Measurements from ENCODE around the gene CFAP299.

Gene CFAP299

GRCh38 chr4:80875642-80876041 is 540.1 kb downstream of the CFAP299 start:
- TF ChIP-seq RAD21 (IDR thresholded peaks at IDR 0.05; ENCODE audit: low read depth) (no peak), ZBTB7A (IDR thresholded peaks at IDR 0.05; ENCODE audit: low read depth) (no peak), TAF1 (IDR thresholded peaks at IDR 0.05; ENCODE audit: low read depth) (no peak), YY1 (IDR thresholded peaks at IDR 0.05; ENCODE audit: low read depth) (no peak), CREB1 (IDR thresholded peaks at IDR 0.05; ENCODE audit: low read depth) (no peak), USF1 (IDR thresholded peaks at IDR 0.05) (no peak)
- TF ChIP-seq, protein P1, sequence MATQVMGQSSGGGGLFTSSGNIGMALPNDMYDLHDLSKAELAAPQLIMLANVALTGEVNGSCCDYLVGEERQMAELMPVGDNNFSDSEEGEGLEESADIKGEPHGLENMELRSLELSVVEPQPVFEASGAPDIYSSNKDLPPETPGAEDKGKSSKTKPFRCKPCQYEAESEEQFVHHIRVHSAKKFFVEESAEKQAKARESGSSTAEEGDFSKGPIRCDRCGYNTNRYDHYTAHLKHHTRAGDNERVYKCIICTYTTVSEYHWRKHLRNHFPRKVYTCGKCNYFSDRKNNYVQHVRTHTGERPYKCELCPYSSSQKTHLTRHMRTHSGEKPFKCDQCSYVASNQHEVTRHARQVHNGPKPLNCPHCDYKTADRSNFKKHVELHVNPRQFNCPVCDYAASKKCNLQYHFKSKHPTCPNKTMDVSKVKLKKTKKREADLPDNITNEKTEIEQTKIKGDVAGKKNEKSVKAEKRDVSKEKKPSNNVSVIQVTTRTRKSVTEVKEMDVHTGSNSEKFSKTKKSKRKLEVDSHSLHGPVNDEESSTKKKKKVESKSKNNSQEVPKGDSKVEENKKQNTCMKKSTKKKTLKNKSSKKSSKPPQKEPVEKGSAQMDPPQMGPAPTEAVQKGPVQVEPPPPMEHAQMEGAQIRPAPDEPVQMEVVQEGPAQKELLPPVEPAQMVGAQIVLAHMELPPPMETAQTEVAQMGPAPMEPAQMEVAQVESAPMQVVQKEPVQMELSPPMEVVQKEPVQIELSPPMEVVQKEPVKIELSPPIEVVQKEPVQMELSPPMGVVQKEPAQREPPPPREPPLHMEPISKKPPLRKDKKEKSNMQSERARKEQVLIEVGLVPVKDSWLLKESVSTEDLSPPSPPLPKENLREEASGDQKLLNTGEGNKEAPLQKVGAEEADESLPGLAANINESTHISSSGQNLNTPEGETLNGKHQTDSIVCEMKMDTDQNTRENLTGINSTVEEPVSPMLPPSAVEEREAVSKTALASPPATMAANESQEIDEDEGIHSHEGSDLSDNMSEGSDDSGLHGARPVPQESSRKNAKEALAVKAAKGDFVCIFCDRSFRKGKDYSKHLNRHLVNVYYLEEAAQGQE (IDR thresholded peaks at IDR 0.05; ENCODE audit: low read depth) = no peak

GRCh38 chr4:80876810-80877209 is 541.3 kb downstream of the CFAP299 start:
- no peak for TF ChIP-seq FOXM1 (IDR thresholded peaks at IDR 0.05; ENCODE audit: borderline replicate concordance, low read depth)
- TF ChIP-seq TCF12 (IDR thresholded peaks at IDR 0.05; ENCODE audit: low read depth) = no peak
- no peak for TF ChIP-seq YY1 (IDR thresholded peaks at IDR 0.05; ENCODE audit: low read depth)
- TF ChIP-seq EP300 (IDR thresholded peaks at IDR 0.05; ENCODE audit: borderline replicate concordance) = no peak
- TF ChIP-seq TAF1 (IDR thresholded peaks at IDR 0.05; ENCODE audit: low read depth) = no peak
- TF ChIP-seq USF1 (IDR thresholded peaks at IDR 0.05) = no peak
- no peak for TF ChIP-seq RAD21 (IDR thresholded peaks at IDR 0.05; ENCODE audit: low read depth)
- no peak for TF ChIP-seq ZBTB7A (IDR thresholded peaks at IDR 0.05; ENCODE audit: low read depth)
- TF ChIP-seq CEBPB (IDR thresholded peaks at IDR 0.05) = no peak
- TF ChIP-seq, protein P2, sequence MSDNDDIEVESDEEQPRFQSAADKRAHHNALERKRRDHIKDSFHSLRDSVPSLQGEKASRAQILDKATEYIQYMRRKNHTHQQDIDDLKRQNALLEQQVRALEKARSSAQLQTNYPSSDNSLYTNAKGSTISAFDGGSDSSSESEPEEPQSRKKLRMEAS (IDR thresholded peaks at IDR 0.05) = no peak

DNA sequence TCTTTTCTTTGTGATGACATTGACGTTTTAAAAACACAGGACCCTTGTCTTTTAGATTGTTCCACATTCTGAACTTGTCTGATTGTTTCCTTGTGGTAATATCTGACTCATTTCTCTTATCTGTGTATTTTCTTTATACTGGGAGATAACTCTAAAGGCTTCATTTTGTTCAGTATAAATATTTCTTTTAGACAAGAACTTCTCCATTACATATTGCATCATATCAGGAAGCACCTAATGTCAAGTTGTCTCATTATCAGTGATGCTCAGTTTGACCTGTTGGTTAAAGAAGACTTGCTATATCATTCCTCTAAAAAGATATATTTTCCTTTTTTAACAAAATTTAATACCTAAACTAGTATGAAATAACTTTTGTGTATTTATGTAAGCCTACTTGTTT is 542.7 kb downstream of the CFAP299 start:
- no peak for TF ChIP-seq YY1 (IDR thresholded peaks at IDR 0.05; ENCODE audit: low read depth)
- TF ChIP-seq FOXM1 (IDR thresholded peaks at IDR 0.05; ENCODE audit: borderline replicate concordance, low read depth) = no peak
- no peak for TF ChIP-seq NFIC (IDR thresholded peaks at IDR 0.05)
- TF ChIP-seq, protein P1 (IDR thresholded peaks at IDR 0.05; ENCODE audit: low read depth) = no peak

DNA sequence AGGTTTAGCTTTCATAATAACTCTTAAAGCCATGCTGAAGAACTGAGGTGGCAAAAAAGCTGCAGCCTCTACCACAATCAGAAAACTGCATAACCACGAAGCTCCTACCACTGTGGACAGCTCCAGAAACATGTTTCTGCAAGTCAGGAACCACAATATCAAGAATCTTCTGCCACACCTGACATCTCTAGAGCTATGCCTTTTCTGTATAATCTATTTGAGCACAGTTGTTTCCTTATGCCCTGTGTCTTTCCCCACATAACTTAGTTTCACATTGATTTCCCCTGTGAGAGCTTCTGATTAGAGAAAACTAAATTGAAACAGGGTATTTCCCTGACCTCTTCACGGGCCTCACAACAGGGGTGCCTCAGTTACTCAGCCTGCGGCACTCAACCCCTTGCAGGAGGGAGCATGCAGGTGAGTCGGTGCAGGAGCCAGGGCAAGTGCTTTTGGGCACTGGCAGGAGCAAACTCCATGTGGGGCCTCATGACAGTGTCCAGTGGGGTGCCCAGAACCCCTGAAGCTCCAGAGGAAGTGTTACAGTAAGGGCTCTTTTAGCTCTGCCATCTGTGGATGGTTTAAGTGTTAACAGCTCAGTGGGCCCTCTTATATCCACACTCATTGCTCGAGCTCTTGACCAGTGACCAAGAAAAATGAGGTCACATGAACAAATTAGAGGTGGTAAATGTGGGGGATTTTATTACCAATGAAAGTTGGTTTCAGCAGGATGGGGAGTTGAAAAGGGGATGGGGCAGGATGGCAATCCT is 562.2 kb downstream of the CFAP299 start:
- TF ChIP-seq RAD21 (IDR thresholded peaks at IDR 0.05; ENCODE audit: low read depth) = no peak
- TF ChIP-seq TAF1 (IDR thresholded peaks at IDR 0.05; ENCODE audit: low read depth) = no peak
- TF ChIP-seq EP300 (IDR thresholded peaks at IDR 0.05; ENCODE audit: borderline replicate concordance) = no peak
- TF ChIP-seq USF1 (IDR thresholded peaks at IDR 0.05) = no peak
- TF ChIP-seq FOXM1 (IDR thresholded peaks at IDR 0.05; ENCODE audit: borderline replicate concordance, low read depth) = no peak
- no peak for TF ChIP-seq CREB1 (IDR thresholded peaks at IDR 0.05; ENCODE audit: low read depth)
- no peak for TF ChIP-seq EGR1 (IDR thresholded peaks at IDR 0.05)
- TF ChIP-seq ZBTB7A (IDR thresholded peaks at IDR 0.05; ENCODE audit: low read depth) = no peak
- no peak for TF ChIP-seq NFIC (IDR thresholded peaks at IDR 0.05)
- no peak for TF ChIP-seq CEBPB (IDR thresholded peaks at IDR 0.05)
- TF ChIP-seq TEAD4 (IDR thresholded peaks at IDR 0.05) = no peak
- no peak for TF ChIP-seq YY1 (IDR thresholded peaks at IDR 0.05; ENCODE audit: low read depth)
- TF ChIP-seq, protein P1 (IDR thresholded peaks at IDR 0.05; ENCODE audit: low read depth) = no peak
- TF ChIP-seq, protein P2 (IDR thresholded peaks at IDR 0.05) = no peak
- TF ChIP-seq TCF12 (IDR thresholded peaks at IDR 0.05; ENCODE audit: low read depth) = no peak

All from Ishikawa (cell line).